Measurements from ENCODE around the gene FANCD2OS. TPM values are rescaled to one million over a fixed set of nuclear protein-coding genes. Genes with fewer than 3 reads are reported as not detected.
A peak's percentile ranks its signal among the peaks of the same experiment; 100 is the strongest.

Gene FANCD2OS
- total and polyA plus RNA-seq, 8 donors: not detected

GRCh38 chr3:10122724-10123123 lies 14.7 kb upstream of the FANCD2OS start:
- H3K4me3 ChIP-seq: no peak overlapping the region
- H3K27ac ChIP-seq: no peak overlapping the region
- ATAC-seq (no peak), DNase-seq (no peak), FAIRE-seq (no peak)
- 91 to 94% methylated on average over 4 of the region's 4 CpGs for WGBS, 2 donors
- peaks cover 0 to 2% (median 0%) of the 10 kb centered on the region in 3 donors for H3K4me1 ChIP-seq
- H3K27me3 ChIP-seq: no peaks in the 10 kb centered on the region
- peaks cover 3 to 19% (median 10%) of the 10 kb centered on the region in 3 donors for H3K36me3 ChIP-seq
- TF ChIP-seq CTCF (IDR thresholded peaks at IDR 0.05): no peak
- intact Hi-C loops (cut with DNase I): no loop called here
- no peaks in the 10 kb centered on the region for H3K9me3 ChIP-seq

GRCh38 chr3:10121064-10121463 lies 13.0 kb upstream of the FANCD2OS start:
- no peak overlapping the region for H3K27ac ChIP-seq
- no peaks in the 10 kb centered on the region for H3K9me3 ChIP-seq
- WGBS, 2 donors: 93 to 95% methylated on average over 2 of the region's 2 CpGs
- ATAC-seq (no peak), DNase-seq (no peak), FAIRE-seq (no peak)
- H3K27me3 ChIP-seq: no peaks in the 10 kb centered on the region
- peaks cover 1 to 8% (median 4%) of the 10 kb centered on the region in 3 donors for H3K36me3 ChIP-seq
- TF ChIP-seq CTCF (IDR thresholded peaks at IDR 0.05): no peak
- H3K4me3 ChIP-seq: no peak overlapping the region
- H3K4me1 ChIP-seq: peaks cover 0 to 11% (median 0%) of the 10 kb centered on the region in 3 donors
- intact Hi-C loops (cut with DNase I): no loop called here

- Histone ChIP-seq H3K27me3 (no peaks in the 10 kb centered on the region), H3K4me3 (no peak overlapping the region), H3K27ac (no peak overlapping the region), H3K4me1 (peaks cover 0 to 11% (median 0%) of the 10 kb centered on the region in 3 donors), H3K9me3 (no peaks in the 10 kb centered on the region), H3K36me3 (no peaks in the 10 kb centered on the region)
- WGBS, 2 donors: 67 to 75% methylated on average over 4 of the region's 4 CpGs
- no peak for ATAC-seq
- intact Hi-C loops (cut with DNase I): no loop called here
- no peak for FAIRE-seq
- no peak for DNase-seq
- no peak for TF ChIP-seq CTCF (IDR thresholded peaks at IDR 0.05)
Measured at GRCh38 chr3:10119376-10119775, 11.3 kb upstream of the FANCD2OS start.

- no peak for TF ChIP-seq CTCF (IDR thresholded peaks at IDR 0.05)
- peak overlapping the region in 1 of 4 donors; percentile 81 for H3K4me3 ChIP-seq
- no peak for FAIRE-seq
Measured at GRCh38 chr3:10116928-10117327, 8.9 kb upstream of the FANCD2OS start.

GRCh38 chr3:10116138-10116460 lies 8.0 kb upstream of the FANCD2OS start:
- 0 to 1% methylated on average over 10 of the region's 10 CpGs for WGBS, 2 donors
- no peaks in the 10 kb centered on the region for H3K9me3 ChIP-seq
- peak overlapping the region in 2 of 4 donors; percentile 30 to 58 for H3K27ac ChIP-seq

More at GRCh38 chr3:10116928-10117327, 8.9 kb upstream of the FANCD2OS start:
- H3K36me3 ChIP-seq: no peaks in the 10 kb centered on the region
- peaks cover 0 to 11% (median 0%) of the 10 kb centered on the region in 3 donors for H3K4me1 ChIP-seq
- no peaks in the 10 kb centered on the region for H3K9me3 ChIP-seq
- no peaks in the 10 kb centered on the region for H3K27me3 ChIP-seq
- no peak for ATAC-seq
- H3K27ac ChIP-seq: no peak overlapping the region
- 85 to 88% methylated on average over 4 of the region's 4 CpGs for WGBS, 2 donors
- no peak for DNase-seq
- intact Hi-C loops (cut with DNase I): no loop called here

More at GRCh38 chr3:10116138-10116460, 8.0 kb upstream of the FANCD2OS start:
- Histone ChIP-seq H3K36me3 (no peaks in the 10 kb centered on the region), H3K27me3 (peaks cover 0 to 3% (median 0%) of the 10 kb centered on the region in 4 donors), H3K4me1 (peaks cover 0 to 11% (median 0%) of the 10 kb centered on the region in 3 donors), H3K4me3 (peak overlapping the region; percentile 65 to 92 (median 76))
- no peak for TF ChIP-seq CTCF (IDR thresholded peaks at IDR 0.05)
- intact Hi-C loops (cut with DNase I): no loop called here
- FAIRE-seq: no peak
- no peak for DNase-seq
- ATAC-seq: peak; percentile 3 to 29 (median 12)
